Activated CD8-positive, alpha-beta T cell treated with anti-CD3 and anti-CD28 coated beads for 36 hours (primary cell): ENCODE data around the gene ZMAT5. TPM values are rescaled to one million over a fixed set of nuclear protein-coding genes. Genes with fewer than 3 reads are reported as not detected.
"Not testable (repeated sequence)": the region's sequence is repeated elsewhere in the genome, so short reads cannot be mapped to it uniquely, and the experiment has no call there.

Experiments
- ATAC-seq: fragments of 200-7000 bp; cut with Tn5 transposase; one replicate; pipeline ENCODE4 v1.10.0; 2021; ENCODE audit warnings: mild to moderate bottlenecking, moderate library complexity
- CTCF ChIA-PET: fragments of 350-600 bp; sonication (Branson Sonifier 250); formaldehyde crosslinking; loops from one replicate; lab custom pipeline; 2021; ENCODE audit warnings: antibody characterized with exemption; lab: Charles Lee
- POLR2A ChIA-PET: fragments of 350-600 bp; sonication (Branson Sonifier 250); formaldehyde crosslinking; loops from one replicate; lab custom pipeline; 2021; ENCODE audit warnings: antibody characterized with exemption; lab: Charles Lee
- DNase-seq: peaks from one replicate; pipeline ENCODE4 v3.0.0-alpha.2; 2020
- H3K27ac Mint-ChIP-seq: one replicate; pipeline ENCODE4 v1.8.0; 2021; ENCODE audit warnings: mild to moderate bottlenecking, mixed read lengths
- H3K27me3 Mint-ChIP-seq: one replicate; pipeline ENCODE4 v1.8.0; 2021; ENCODE audit warnings: mixed read lengths
- H3K36me3 Mint-ChIP-seq: one replicate; pipeline ENCODE4 v1.8.0; 2021; ENCODE audit warnings: low read depth, mixed read lengths
- H3K4me1 Mint-ChIP-seq: one replicate; pipeline ENCODE4 v1.8.0; 2021; ENCODE audit warnings: low read depth, mixed read lengths
- H3K4me3 Mint-ChIP-seq: one replicate; pipeline ENCODE4 v1.8.0; 2021; ENCODE audit warnings: mild to moderate bottlenecking, moderate library complexity, mixed read lengths
- H3K9me3 Mint-ChIP-seq: one replicate; pipeline ENCODE4 v1.8.0; 2021; ENCODE audit warnings: mixed read lengths
- CTCF ChIP-seq: fragments of 200-600 bp; IDR thresholded peaks from one replicate; pipeline ENCODE4 v1.8.0; 2022; ENCODE audit warnings: antibody characterized with exemption, mild to moderate bottlenecking
- intact Hi-C: fragments of 100-400 bp; cut with micrococcal nuclease; formaldehyde crosslinking; loops from one replicate; pipeline ENCODE4 v1.10.0; 2022
- total RNA-seq, 2 experiments: library from RNA; stranded (reverse); gene quantifications; one replicate each; pipeline ENCODE4 v1.2.3, GENCODE V29; 2021

ZMAT5 gene
- total RNA-seq, 2 experiments from 2014 or later: 18.5 to 18.7 TPM

DNA sequence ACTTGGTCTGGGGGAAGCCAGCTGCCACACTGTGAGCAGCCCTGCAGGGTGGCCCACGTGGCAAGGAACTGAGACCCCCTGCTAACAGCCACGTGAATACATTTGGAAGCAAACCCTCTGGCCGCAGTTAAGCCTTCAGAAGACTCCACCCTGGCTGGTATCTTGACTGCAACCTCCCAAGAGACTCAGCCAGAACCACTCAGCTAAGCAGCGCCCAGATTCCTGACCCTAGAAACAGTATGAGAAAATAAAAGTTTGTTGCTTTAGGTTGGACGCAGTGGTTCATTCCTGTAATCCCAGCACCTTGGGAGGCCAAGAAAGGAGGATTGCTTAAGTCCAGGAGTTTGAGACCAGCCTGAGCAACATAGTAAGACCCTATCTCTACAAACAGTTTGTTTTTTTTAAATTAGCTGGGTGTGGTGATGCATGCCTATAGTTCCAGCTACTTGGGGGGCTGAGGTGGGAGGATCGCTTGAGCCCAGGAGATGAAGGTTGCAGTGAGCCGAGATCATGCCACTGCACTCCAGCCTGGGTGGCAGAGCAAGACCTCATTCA is 8.7 kb downstream of the ZMAT5 start:
- no peaks in the 10 kb centered on the region for H3K4me1 Mint-ChIP-seq
- CTCF ChIA-PET: no interaction called here
- no peak for ATAC-seq

DNA sequence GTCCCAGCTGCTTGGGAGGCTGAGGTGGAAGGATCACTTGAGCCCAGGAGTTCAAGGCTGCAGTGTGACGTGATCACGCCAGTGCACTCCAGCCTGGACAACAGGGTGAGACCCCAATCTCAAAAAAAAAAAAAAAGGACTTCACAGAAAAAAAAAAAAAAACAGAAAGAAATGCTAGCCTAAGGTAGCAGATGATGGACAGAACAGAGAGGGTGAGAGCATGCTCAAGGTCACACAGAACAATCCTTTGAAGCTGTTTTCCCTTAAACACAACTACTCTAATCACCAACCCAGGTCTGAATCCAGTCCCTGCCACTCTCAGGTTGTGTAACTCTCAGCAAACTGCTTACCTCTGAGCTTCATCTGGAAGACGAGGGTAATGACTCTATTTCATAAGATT is 9.7 kb downstream of the ZMAT5 start:
- H3K4me3 Mint-ChIP-seq: no peak overlapping the region
- ATAC-seq (no peak), DNase-seq (no peak)
- intact Hi-C loops: no loop called here
- CTCF ChIA-PET: interaction anchor here (0.8 to 1.5 kb wide), 3 partner anchors 15 to 132 kb away, joined by 3 to 4 read pairs (median 3); no protein-coding TSS in a partner anchor
- no peaks in the 10 kb centered on the region for H3K36me3 Mint-ChIP-seq
- no peaks in the 10 kb centered on the region for H3K4me1 Mint-ChIP-seq
- POLR2A ChIA-PET: no interaction called here
- TF ChIP-seq CTCF: no peak
- H3K27me3 Mint-ChIP-seq: no peaks in the 10 kb centered on the region
- H3K9me3 Mint-ChIP-seq: no peaks in the 10 kb centered on the region
- no peak overlapping the region for H3K27ac Mint-ChIP-seq

More for the DNA sequence above, 8.7 kb downstream of the ZMAT5 start:
- Mint-ChIP-seq H3K27ac (no peak overlapping the region), H3K36me3 (no peaks in the 10 kb centered on the region), H3K27me3 (no peaks in the 10 kb centered on the region), H3K4me3 (no peak overlapping the region), H3K9me3 (no peaks in the 10 kb centered on the region)
- DNase-seq: no peak
- intact Hi-C loops: no loop called here
- POLR2A ChIA-PET: no interaction called here
- no peak for TF ChIP-seq CTCF

- Mint-ChIP-seq H3K27me3 (no peaks in the 10 kb centered on the region), H3K9me3 (no peaks in the 10 kb centered on the region), H3K4me1 (peaks cover 1% of the 10 kb centered on the region), H3K4me3 (no peak overlapping the region), H3K36me3 (no peaks in the 10 kb centered on the region), H3K27ac (no peak overlapping the region)
- CTCF ChIA-PET: interaction anchor here (0.8 to 1.5 kb wide), 3 partner anchors 15 to 131 kb away, joined by 3 to 4 read pairs (median 3); no protein-coding TSS in a partner anchor
- intact Hi-C loops: no loop called here
- no peak for TF ChIP-seq CTCF
- DNase-seq (no peak), ATAC-seq (no peak)
- POLR2A ChIA-PET: no interaction called here
Observed at GRCh38 chr22:29756341-29756740, 10.5 kb downstream of the ZMAT5 start.

DNA sequence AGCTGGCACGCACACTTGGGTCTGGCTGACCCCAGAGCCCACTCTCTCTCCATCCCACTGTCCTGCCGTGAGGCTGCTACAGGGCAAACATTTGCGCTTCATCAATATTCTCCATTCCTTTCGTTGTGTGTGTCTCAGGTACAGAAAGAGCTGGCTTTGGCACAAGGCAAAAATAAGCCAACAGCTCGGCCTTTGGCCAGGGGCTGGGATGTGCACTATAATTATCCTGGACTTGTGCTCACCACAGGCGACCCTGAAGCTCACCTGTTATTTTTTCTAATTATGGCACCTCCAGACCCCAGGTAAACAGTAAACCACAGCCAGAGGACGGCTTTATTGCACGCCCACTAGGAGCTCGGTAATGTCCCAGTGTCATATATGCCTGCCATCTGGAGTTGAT is 10.9 kb downstream of the ZMAT5 start:
- CTCF ChIA-PET: interaction anchor here (1.2 to 1.5 kb wide), 2 partner anchors 120 to 130 kb away, joined by 3 to 4 read pairs; no protein-coding TSS in a partner anchor
- POLR2A ChIA-PET: no interaction called here
- intact Hi-C loops: no loop called here
- DNase-seq (no peak), ATAC-seq (no peak)
- Mint-ChIP-seq H3K4me3 (no peak overlapping the region), H3K36me3 (peaks cover 2% of the 10 kb centered on the region), H3K4me1 (peaks cover 6% of the 10 kb centered on the region), H3K27me3 (no peaks in the 10 kb centered on the region), H3K9me3 (no peaks in the 10 kb centered on the region), H3K27ac (no peak overlapping the region)
- TF ChIP-seq CTCF: no peak

DNA sequence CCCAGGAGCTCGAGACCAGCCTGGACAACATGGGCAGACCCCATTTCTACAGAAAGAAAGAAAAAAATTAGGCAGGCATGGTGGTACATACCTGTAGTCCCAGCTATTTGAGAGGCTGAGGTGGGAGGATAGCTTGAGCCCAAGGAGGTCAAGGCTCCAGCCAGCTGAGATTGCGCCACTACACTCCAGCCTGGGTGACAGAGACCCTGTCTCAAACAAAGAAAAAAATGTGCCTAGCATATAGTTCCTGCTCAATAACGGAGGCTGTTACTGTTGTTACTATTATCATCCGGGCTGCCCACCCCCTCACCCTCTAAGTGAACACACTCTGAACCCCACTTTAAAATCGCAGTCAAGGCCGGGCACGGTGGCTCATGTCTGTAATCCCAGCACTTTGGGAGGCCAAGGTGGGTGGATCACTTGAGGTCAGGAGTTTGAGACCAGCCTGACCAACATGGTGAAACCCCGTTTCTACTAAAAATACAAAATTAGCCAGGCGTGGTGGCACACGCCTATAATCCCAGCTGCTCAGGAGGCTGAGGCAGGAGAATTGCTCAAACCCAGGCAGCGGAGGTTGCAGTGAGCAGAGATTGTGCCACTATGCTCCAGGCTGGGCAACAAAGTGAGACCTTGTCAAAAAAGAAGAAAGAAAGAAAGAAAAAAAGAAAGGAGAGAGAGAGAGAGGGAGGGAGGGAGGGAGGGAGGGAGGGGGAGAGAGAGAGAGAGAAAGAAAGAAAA is 12.0 kb downstream of the ZMAT5 start:
- intact Hi-C loops, H3K27ac Mint-ChIP-seq, H3K27me3 Mint-ChIP-seq, ATAC-seq, H3K36me3 Mint-ChIP-seq, H3K9me3 Mint-ChIP-seq, DNase-seq, CTCF ChIA-PET, H3K4me3 Mint-ChIP-seq: not testable (repeated sequence)
- peaks cover 10% of the 10 kb centered on the region for H3K4me1 Mint-ChIP-seq
- POLR2A ChIA-PET: interaction anchor here (0.7 kb wide), 1 partner anchor 263 kb away, joined by 3 read pairs; no protein-coding TSS in a partner anchor
